RWPE2 (cell line): Measurements from ENCODE around the gene DCXR.

ENCODE experiments used
- ATAC-seq: fragments of 200-7000 bp; cut with Tn5 transposase; 3 replicates; pipeline ENCODE4 v1.9.1; 2021; ENCODE audit warnings: low read depth
- DNase-seq: peaks from one replicate; pipeline ENCODE4 v3.0.0-alpha.2; 2020; ENCODE audit warnings: low spot score
- H3K27ac ChIP-seq: fragments of 450-650 bp; 2 replicates; pipeline ENCODE4 v1.5.1; 2017; ENCODE audit warnings: mild to moderate bottlenecking; ENCODE audit not compliant: poor library complexity, severe bottlenecking
- H3K27me3 ChIP-seq: fragments of 250-450 bp; sonication (Bioruptor Pico); 2 replicates; pipeline ENCODE4 v1.5.1; 2021; ENCODE audit warnings: mild to moderate bottlenecking, moderate library complexity; ENCODE audit not compliant: insufficient read depth, poor library complexity, severe bottlenecking
- H3K36me3 ChIP-seq: fragments of 250-450 bp; sonication (Bioruptor Pico); 2 replicates; pipeline ENCODE4 v1.5.1; 2020; ENCODE audit warnings: low read depth, mild to moderate bottlenecking, moderate library complexity
- H3K4me1 ChIP-seq: fragments of 250-450 bp; sonication (Bioruptor Pico); 2 replicates; pipeline ENCODE4 v1.5.1; 2021; ENCODE audit warnings: mild to moderate bottlenecking, moderate library complexity; ENCODE audit not compliant: insufficient read depth, poor library complexity, severe bottlenecking
- H3K4me3 ChIP-seq: fragments of 250-450 bp; sonication (Bioruptor Pico); 2 replicates; pipeline ENCODE4 v1.5.1; 2021; ENCODE audit warnings: mild to moderate bottlenecking, moderate library complexity; ENCODE audit not compliant: severe bottlenecking
- H3K9me3 ChIP-seq: fragments of 250-450 bp; sonication (Bioruptor Pico); 2 replicates; pipeline ENCODE4 v1.5.1; 2021; ENCODE audit warnings: mild to moderate bottlenecking, moderate library complexity; ENCODE audit not compliant: severe bottlenecking
- CTCF ChIP-seq: fragments of 450-650 bp; IDR thresholded peaks from one replicate; pipeline ENCODE4 v1.5.1; 2017; ENCODE audit warnings: mild to moderate bottlenecking, moderate library complexity; ENCODE audit not compliant: poor library complexity, severe bottlenecking

The DCXR gene

GRCh38 chr17:81998691-81999438 lies 38.6 kb downstream of the DCXR start:
- H3K36me3 ChIP-seq, result peaks cover 7% of the 10 kb centered on the region; the same call in 1 of the 2 replicates
- H3K9me3 ChIP-seq, result no peaks in the 10 kb centered on the region
- H3K4me1 ChIP-seq, result peaks cover 9% of the 10 kb centered on the region
- ATAC-seq (no peak), DNase-seq (no peak)
- no peak overlapping the region for H3K4me3 ChIP-seq
- no peaks in the 10 kb centered on the region for H3K27me3 ChIP-seq
- TF ChIP-seq CTCF, result no peak
- no peak overlapping the region for H3K27ac ChIP-seq

GRCh38 chr17:81998212-81998611 lies 39.3 kb downstream of the DCXR start:
- DNase-seq (no peak), ATAC-seq (no peak)
- H3K36me3 ChIP-seq, result peaks cover 7% of the 10 kb centered on the region; the same call in 1 of the 2 replicates
- H3K27me3 ChIP-seq, result no peaks in the 10 kb centered on the region
- H3K27ac ChIP-seq, result no peak overlapping the region
- peaks cover 4% of the 10 kb centered on the region for H3K4me1 ChIP-seq
- no peak overlapping the region for H3K4me3 ChIP-seq
- H3K9me3 ChIP-seq, result no peaks in the 10 kb centered on the region
- no peak for TF ChIP-seq CTCF

- no peak for DNase-seq
- no peak for TF ChIP-seq CTCF
- H3K9me3 ChIP-seq, result no peaks in the 10 kb centered on the region
- ATAC-seq, result no peak
- H3K27ac ChIP-seq, result no peak overlapping the region
- H3K4me1 ChIP-seq, result peaks cover 4% of the 10 kb centered on the region
- no peaks in the 10 kb centered on the region for H3K27me3 ChIP-seq
- peaks cover 7% of the 10 kb centered on the region; the same call in 1 of the 2 replicates for H3K36me3 ChIP-seq
- no peak overlapping the region for H3K4me3 ChIP-seq
Observed at GRCh38 chr17:81996757-81997441, 40.6 kb downstream of the DCXR start.

GRCh38 chr17:81996232-81996756 lies 41.2 kb downstream of the DCXR start:
- ATAC-seq (no peak), DNase-seq (no peak)
- H3K4me1 ChIP-seq, result peaks cover 4% of the 10 kb centered on the region
- TF ChIP-seq CTCF, result no peak
- H3K27ac ChIP-seq, result no peak overlapping the region
- peaks cover 7% of the 10 kb centered on the region; the same call in 1 of the 2 replicates for H3K36me3 ChIP-seq
- H3K9me3 ChIP-seq, result no peaks in the 10 kb centered on the region
- no peaks in the 10 kb centered on the region for H3K27me3 ChIP-seq
- H3K4me3 ChIP-seq, result no peak overlapping the region
